Parathyroid adenoma (tissue), 2 donors: ENCODE results near the gene DOCK10.

ENCODE experiments used
- H2AFZ ChIP-seq: fragments of 300-600 bp; sonication (generic); one replicate; pipeline ENCODE4 v1.7.0; 2017; ENCODE audit warnings: antibody characterized with exemption, mild to moderate bottlenecking
- H3K27ac ChIP-seq: fragments of 300-600 bp; sonication (generic); one replicate; pipeline ENCODE4 v1.7.0; 2017
- H3K27me3 ChIP-seq: fragments of 300-600 bp; sonication (generic); one replicate; pipeline ENCODE4 v1.7.0; 2017; ENCODE audit warnings: low read length; ENCODE audit not compliant: control insufficient read depth, insufficient read depth
- H3K36me3 ChIP-seq: fragments of 300-600 bp; sonication (generic); one replicate; pipeline ENCODE4 v1.7.0; 2017; ENCODE audit warnings: low read length; ENCODE audit not compliant: control insufficient read depth, insufficient read depth
- H3K4me1 ChIP-seq: fragments of 300-600 bp; sonication (generic); one replicate; pipeline ENCODE4 v1.7.0; 2017; ENCODE audit warnings: control low read depth
- H3K4me2 ChIP-seq: fragments of 300-600 bp; sonication (generic); one replicate; pipeline ENCODE4 v1.7.0; 2017; ENCODE audit warnings: low read length
- H3K4me3 ChIP-seq: fragments of 300-600 bp; sonication (generic); one replicate; pipeline ENCODE4 v1.7.0; 2017; ENCODE audit warnings: low read depth, low read length
- H3K79me2 ChIP-seq: fragments of 300-600 bp; sonication (generic); one replicate; pipeline ENCODE4 v1.7.0; 2017; ENCODE audit warnings: control low read depth
- H3K9ac ChIP-seq: fragments of 300-600 bp; sonication (generic); one replicate; pipeline ENCODE4 v1.7.0; 2017; ENCODE audit warnings: mild to moderate bottlenecking
- H3K9me3 ChIP-seq: fragments of 300-600 bp; sonication (generic); one replicate; pipeline ENCODE4 v1.7.0; 2017; ENCODE audit warnings: low read length; ENCODE audit not compliant: control insufficient read depth
- CTCF ChIP-seq: fragments of 300-600 bp; sonication (generic); IDR thresholded peaks from one replicate; pipeline ENCODE4 v1.7.0; 2017; ENCODE audit warnings: antibody characterized with exemption, mild to moderate bottlenecking
- donor health status: primary hyperparathyroidism.

The DOCK10 gene

GRCh38 chr2:224929512-224929911, 112.8 kb downstream of the DOCK10 start:
- Histone ChIP-seq H3K27me3 (no peaks in the 10 kb centered on the region), H3K79me2 (no peaks in the 10 kb centered on the region), H3K4me1 (no peaks in the 10 kb centered on the region)

GRCh38 chr2:224927646-224928173, 114.6 kb downstream of the DOCK10 start:
- no peaks in the 10 kb centered on the region for H3K9me3 ChIP-seq
- H3K79me2 ChIP-seq, result no peaks in the 10 kb centered on the region
- no peak overlapping the region for H3K9ac ChIP-seq
- no peak overlapping the region for H3K4me2 ChIP-seq
- no peak overlapping the region for H2AFZ ChIP-seq
- no peaks in the 10 kb centered on the region for H3K27me3 ChIP-seq
- no peaks in the 10 kb centered on the region for H3K36me3 ChIP-seq
- H3K4me1 ChIP-seq, result no peaks in the 10 kb centered on the region
- H3K4me3 ChIP-seq, result no peak overlapping the region
- H3K27ac ChIP-seq, result no peak overlapping the region
- no peak for TF ChIP-seq CTCF

More at GRCh38 chr2:224929512-224929911, 112.8 kb downstream of the DOCK10 start:
- no peak for TF ChIP-seq CTCF
- no peaks in the 10 kb centered on the region for H3K36me3 ChIP-seq
- no peak overlapping the region for H3K4me3 ChIP-seq
- no peak overlapping the region for H3K9ac ChIP-seq
- no peak overlapping the region for H3K4me2 ChIP-seq
- H3K9me3 ChIP-seq, result no peaks in the 10 kb centered on the region
- no peak overlapping the region for H3K27ac ChIP-seq
- H2AFZ ChIP-seq, result no peak overlapping the region

GRCh38 chr2:224927011-224927410, 115.3 kb downstream of the DOCK10 start:
- no peaks in the 10 kb centered on the region for H3K27me3 ChIP-seq
- no peaks in the 10 kb centered on the region for H3K79me2 ChIP-seq
- no peak overlapping the region for H3K4me3 ChIP-seq
- no peak overlapping the region for H3K27ac ChIP-seq
- no peak for TF ChIP-seq CTCF
- no peaks in the 10 kb centered on the region for H3K36me3 ChIP-seq
- no peak overlapping the region for H3K9ac ChIP-seq
- H3K4me2 ChIP-seq, result no peak overlapping the region
- H2AFZ ChIP-seq, result no peak overlapping the region
- no peaks in the 10 kb centered on the region for H3K9me3 ChIP-seq
- H3K4me1 ChIP-seq, result no peaks in the 10 kb centered on the region

- Histone ChIP-seq H3K9ac (no peak overlapping the region), H3K27ac (no peak overlapping the region), H3K4me1 (no peaks in the 10 kb centered on the region), H3K27me3 (no peaks in the 10 kb centered on the region), H3K36me3 (no peaks in the 10 kb centered on the region), H3K4me2 (no peak overlapping the region), H3K4me3 (no peak overlapping the region), H3K9me3 (no peaks in the 10 kb centered on the region), H2AFZ (no peak overlapping the region), H3K79me2 (no peaks in the 10 kb centered on the region)
- TF ChIP-seq CTCF, result no peak
These were observed 116.5 kb downstream of the DOCK10 start for GRCh38 chr2:224925810-224926100.

GRCh38 chr2:224925061-224925809, 117.0 kb downstream of the DOCK10 start:
- Histone ChIP-seq H3K9me3 (no peaks in the 10 kb centered on the region), H3K27ac (no peak overlapping the region), H3K4me2 (no peak overlapping the region), H2AFZ (no peak overlapping the region), H3K79me2 (no peaks in the 10 kb centered on the region), H3K4me1 (no peaks in the 10 kb centered on the region), H3K27me3 (no peaks in the 10 kb centered on the region), H3K4me3 (no peak overlapping the region), H3K36me3 (no peaks in the 10 kb centered on the region), H3K9ac (no peak overlapping the region)
- no peak for TF ChIP-seq CTCF
